Thyroid gland (tissue), 4 donors: Measurements from ENCODE around the gene ABCG1.

ENCODE experiments used
- CTCF ChIP-seq, 6 experiments: fragments of 200-600 bp in 3 of 6; fragments of 450-650 bp in 3 of 6; sonication (generic) in 3 of 6; IDR thresholded peaks; one replicate each; pipeline ENCODE4 v1.5.1; 2016 to 2019; ENCODE audit warnings: antibody characterized with exemption in 6 of 6, mild to moderate bottlenecking in 2 of 6, inconsistent platforms in 1 of 6, moderate library complexity in 1 of 6
- POLR2A ChIP-seq, 2 donors: fragments of 450-650 bp; IDR thresholded peaks; one replicate each; pipeline ENCODE4 v1.6.1; 2017; ENCODE audit warnings: antibody characterized with exemption in 2 of 2, mild to moderate bottlenecking in 2 of 2, moderate library complexity in 1 of 2

- TF ChIP-seq CTCF (IDR thresholded peaks at IDR 0.05), result no peak
- no peak for TF ChIP-seq POLR2A (IDR thresholded peaks at IDR 0.05)
Measured at GRCh38 chr21:42331660-42332059, 112.7 kb downstream of the ABCG1 start.
